B cell (primary cell): ENCODE measurements around the gene PTGES. TPM values are rescaled to one million over a fixed set of nuclear protein-coding genes. Genes with fewer than 3 reads are reported as not detected.

Experiments
- ATAC-seq: fragments of 200-7000 bp; cut with Tn5 transposase; one replicate; pipeline ENCODE4 v1.10.0; 2021; ENCODE audit warnings: low read depth, mild to moderate bottlenecking, moderate number of reproducible peaks, moderate library complexity
- CTCF ChIA-PET: fragments of 350-600 bp; sonication (Branson Sonifier 250); formaldehyde crosslinking; loops from one replicate; lab custom pipeline; 2021; ENCODE audit warnings: antibody characterized with exemption, inconsistent platforms; lab: Charles Lee
- POLR2A ChIA-PET: fragments of 350-600 bp; sonication (Branson Sonifier 250); formaldehyde crosslinking; loops from one replicate; lab custom pipeline; 2021; ENCODE audit warnings: antibody characterized with exemption; lab: Charles Lee
- DNase-seq: peaks from one replicate; pipeline ENCODE4 v3.0.0; 2013
- H2AFZ ChIP-seq: 2 replicates; pipeline ENCODE4 v1.6.1; 2012; ENCODE audit warnings: mild to moderate bottlenecking, low read depth, low read length; ENCODE audit not compliant: insufficient read depth, poor library complexity, severe bottlenecking
- H3K27ac ChIP-seq, 2 donors: 1 replicate in 1 of 2; 2 replicates in 1 of 2; pipeline ENCODE4 v1.5.1; 2012 to 2013; ENCODE audit warnings: low read length in 2 of 2, mild to moderate bottlenecking in 2 of 2, moderate library complexity in 1 of 2
- H3K27me3 ChIP-seq, 4 experiments: fragments of 200-600 bp in 1 of 4; sonication (generic) in 1 of 4; replicated peaks in 1 of 4; 1 replicate in 2 of 4; 2 replicates in 2 of 4; pipeline versions ENCODE4 v1.6.1 to v1.7.0; 2013 to 2016; ENCODE audit warnings: low read length in 3 of 4, mild to moderate bottlenecking in 2 of 4, mixed read lengths in 1 of 4, moderate library complexity in 1 of 4; ENCODE audit not compliant: insufficient read depth in 4 of 4, control insufficient read depth in 3 of 4; ENCODE audit errors: control extremely low read depth in 1 of 4
- H3K36me3 ChIP-seq, 2 experiments: replicated peaks in 1 of 2; 1 replicate in 1 of 2; 2 replicates in 1 of 2; pipeline versions ENCODE4 v1.6.1 to v1.7.1; 2013; ENCODE audit warnings: low read length in 1 of 2; ENCODE audit not compliant: insufficient read depth in 2 of 2, control insufficient read depth in 1 of 2; ENCODE audit errors: control extremely low read depth in 1 of 2, extremely low read depth in 1 of 2
- H3K4me1 ChIP-seq, 2 donors: fragments of 200-600 bp in 1 of 2; sonication (generic) in 1 of 2; 1 replicate in 1 of 2; 2 replicates in 1 of 2; pipeline versions ENCODE4 v1.5.1 to v1.6.1; 2013 to 2017; ENCODE audit warnings: low read length in 2 of 2; ENCODE audit not compliant: control insufficient read depth in 2 of 2, insufficient read depth in 2 of 2
- H3K4me2 ChIP-seq: replicated peaks from 2 replicates; pipeline ENCODE3; 2012; ENCODE audit warnings: mild to moderate bottlenecking, low read depth, low read length; ENCODE audit not compliant: poor library complexity, severe bottlenecking
- H3K4me3 ChIP-seq, 5 experiments: fragments of 200-600 bp in 1 of 5; sonication (generic) in 1 of 5; 1 replicate in 3 of 5; 2 replicates in 2 of 5; pipeline versions ENCODE4 v1.5.1 to v1.7.0; 2011 to 2016; ENCODE audit warnings: low read length in 4 of 5, mild to moderate bottlenecking in 4 of 5, low read depth in 2 of 5, control low read depth in 1 of 5, moderate library complexity in 1 of 5; ENCODE audit not compliant: insufficient read depth in 1 of 5; ENCODE audit errors: control extremely low read depth in 1 of 5, extremely low read depth in 1 of 5
- H3K79me2 ChIP-seq: fragments of 200-600 bp; sonication (generic); one replicate; pipeline ENCODE4 v1.6.0; 2016; ENCODE audit warnings: low read length; ENCODE audit not compliant: control insufficient read depth, insufficient read depth
- H3K9ac ChIP-seq: fragments of 200-600 bp; sonication (generic); 2 replicates; pipeline ENCODE4 v1.6.1; 2017; ENCODE audit warnings: mild to moderate bottlenecking, low read length, moderate library complexity
- H3K9me3 ChIP-seq, 3 donors: one replicate each; pipeline versions ENCODE4 v1.6.1 to v1.7.1; 2013; ENCODE audit warnings: low read length in 2 of 3; ENCODE audit not compliant: control insufficient read depth in 2 of 3, insufficient read depth in 1 of 3; ENCODE audit errors: control extremely low read depth in 1 of 3
- H4K20me1 ChIP-seq: 2 replicates; pipeline ENCODE4 v1.6.0; 2012; ENCODE audit warnings: mild to moderate bottlenecking, low read length; ENCODE audit not compliant: insufficient read depth, control insufficient read depth, poor library complexity, severe bottlenecking
- H3K27ac Mint-ChIP-seq: one replicate; pipeline ENCODE4 v1.8.0; 2021; ENCODE audit warnings: mixed read lengths
- H3K27me3 Mint-ChIP-seq: one replicate; pipeline ENCODE4 v1.8.0; 2021; ENCODE audit warnings: mixed read lengths
- H3K4me1 Mint-ChIP-seq: one replicate; pipeline ENCODE4 v1.8.0; 2021; ENCODE audit warnings: mixed read lengths
- H3K4me3 Mint-ChIP-seq: one replicate; pipeline ENCODE4 v1.8.0; 2021; ENCODE audit warnings: mixed read lengths
- H3K9me3 Mint-ChIP-seq: one replicate; pipeline ENCODE4 v1.8.0; 2022; ENCODE audit warnings: mixed read lengths; ENCODE audit not compliant: insufficient read depth
- CTCF ChIP-seq: fragments of 200-600 bp; IDR thresholded peaks from one replicate; pipeline ENCODE4 v1.8.0; 2022; ENCODE audit warnings: antibody characterized with exemption, mild to moderate bottlenecking
- EZH2 ChIP-seq: IDR thresholded peaks from 2 replicates; pipeline ENCODE4 v1.6.1; 2012; ENCODE audit warnings: borderline replicate concordance, low read depth, mild to moderate bottlenecking, moderate library complexity, low read length; ENCODE audit not compliant: insufficient read depth, poor library complexity, severe bottlenecking
- WGBS: methylation state at CpG from one replicate; pipeline ENCODE4 v1.1.5; 2013; ENCODE audit warnings: missing lambda C conversion rate; ENCODE audit not compliant: insufficient coverage; 5-methylcytosine and 5-hydroxymethylcytosine counted together
- intact Hi-C: fragments of 100-400 bp; cut with micrococcal nuclease; formaldehyde crosslinking; loops from one replicate; pipeline ENCODE4 v1.10.0; 2022
- polyA plus RNA-seq: library from polyadenylated mRNA; depleted of rRNA; stranded (reverse); fragments of >200 nt; gene quantifications from 2 replicates; pipeline ENCODE4 v1.2.3, GENCODE V29; 2012
- total RNA-seq, 2 donors: library from RNA; stranded (reverse); fragments of 120-200 nt in 1 of 2; gene quantifications; 1 replicate in 1 of 2; 2 replicates in 1 of 2; pipeline versions ENCODE4 v1.2.3 to v1.2.4, GENCODE V29; 2013 to 2022

The PTGES gene
- total and polyA plus RNA-seq, 2 donors (not counting 1 experiment from before 2014, with no cell fraction given), result not detected

GRCh38 chr9:129703667-129704355 lies 49.0 kb downstream of the PTGES start:
- Histone ChIP-seq H4K20me1 (no peaks in the 10 kb centered on the region), H3K4me1 (no peaks in the 10 kb centered on the region), H3K27me3 (peaks cover 0 to 7% (median under 1%) of the 10 kb centered on the region in 4 experiments), H3K9ac (no peak overlapping the region), H3K79me2 (no peaks in the 10 kb centered on the region), H3K4me2 (no peak overlapping the region), H3K4me3 (no peak overlapping the region), H3K27ac (no peak overlapping the region), H3K36me3 (no peaks in the 10 kb centered on the region), H2AFZ (no peak overlapping the region), H3K9me3 (no peaks in the 10 kb centered on the region)
- Mint-ChIP-seq H3K27ac (no peak overlapping the region), H3K9me3 (no peaks in the 10 kb centered on the region), H3K4me3 (no peak overlapping the region), H3K27me3 (peaks cover 20% of the 10 kb centered on the region), H3K4me1 (no peaks in the 10 kb centered on the region)
- DNase-seq, result no peak
- intact Hi-C loops, result no loop called here
- ChIA-PET POLR2A (no interaction called here), CTCF (interaction anchor here (2.9 kb wide), 1 partner anchor 23 kb away, joined by 9 read pairs; no protein-coding TSS in a partner anchor)
- TF ChIP-seq EZH2 (no peak), CTCF (no peak)
- ATAC-seq, result no peak
- WGBS, result 89% methylated on average over 16 of the region's 17 CpGs
